OCI-LY3 (cell line): Measurements from ENCODE around the gene CHL1.

Experiments
- H2AFZ ChIP-seq: fragments of 200-600, 300-600 bp; shearing (Covaris generic); 2 replicates; pipeline ENCODE4 v1.6.0; 2014; ENCODE audit warnings: antibody characterized with exemption, low read depth, low read length
- H3K27ac ChIP-seq: fragments of 200-600, 300-600 bp; sonication (generic); 2 replicates; pipeline ENCODE4 v1.5.1; 2014; ENCODE audit warnings: mild to moderate bottlenecking, low read length, moderate library complexity, mixed read lengths
- H3K27me3 ChIP-seq: fragments of 200-600, 300-600 bp; sonication (generic); 2 replicates; pipeline ENCODE4 v1.6.1; 2014; ENCODE audit warnings: low read depth, low read length, mixed read lengths
- H3K36me3 ChIP-seq: fragments of 200-600, 300-600 bp; sonication (generic); replicated peaks from 2 replicates; pipeline ENCODE3; 2014; ENCODE audit warnings: low read depth, low read length, mixed read lengths
- H3K4me1 ChIP-seq: fragments of 300-600, 200-600 bp; sonication (generic); 2 replicates; pipeline ENCODE4 v1.6.1; 2014; ENCODE audit warnings: low read length, mixed read lengths
- H3K4me2 ChIP-seq: fragments of 200-600, 300-600 bp; sonication (generic); 2 replicates; pipeline ENCODE4 v1.6.1; 2014; ENCODE audit warnings: low read length, mixed read lengths
- H3K4me3 ChIP-seq: fragments of 300-600, 200-600 bp; sonication (generic); 2 replicates; pipeline ENCODE4 v1.5.1; 2014; ENCODE audit warnings: antibody characterized with exemption, mild to moderate bottlenecking, low read length, moderate library complexity
- H3K79me2 ChIP-seq: fragments of 300-600, 200-600 bp; shearing (Covaris generic); 2 replicates; pipeline ENCODE4 v1.6.1; 2014; ENCODE audit warnings: mild to moderate bottlenecking, low read length, mixed read lengths
- H3K9ac ChIP-seq: fragments of 300-600, 200-600 bp; shearing (Covaris generic); 2 replicates; pipeline ENCODE4 v1.6.0; 2014; ENCODE audit warnings: mild to moderate bottlenecking, low read length, moderate library complexity
- H3K9me3 ChIP-seq: fragments of 200-600, 300-600 bp; shearing (Covaris generic); 2 replicates; pipeline ENCODE4 v1.6.1; 2014; ENCODE audit warnings: low read length, mixed read lengths; ENCODE audit not compliant: insufficient read depth
- H4K20me1 ChIP-seq: fragments of 200-600, 300-600 bp; sonication (generic); 2 replicates; pipeline ENCODE4 v1.6.1; 2016; ENCODE audit warnings: low read length, mixed read lengths; ENCODE audit not compliant: insufficient read depth
- CTCF ChIP-seq: fragments of 200-600, 300-600 bp; sonication (generic); IDR thresholded peaks from 2 replicates; pipeline ENCODE4 v1.5.1; 2014; ENCODE audit warnings: antibody characterized with exemption, low read length, low read depth
- EZH2phosphoT487 ChIP-seq: fragments of 200-600 bp; shearing (Covaris generic); IDR thresholded peaks from 2 replicates; pipeline ENCODE4 v1.6.1; 2018; ENCODE audit warnings: antibody characterized with exemption, mixed run types, low read depth

Gene CHL1

GRCh38 chr3:196311-197148 lies at the start of gene CHL1:
CHL1 (plus strand) TSS chr3:196763; CDS start chr3:319777, 123,014 bp downstream.
- Histone ChIP-seq H2AFZ (peak within 1 kb of the TSS; percentile 96), H3K9me3 (no peaks in the 10 kb centered on the region), H3K27me3 (no peaks in the 10 kb centered on the region), H3K4me2 (peak within 1 kb of the TSS; percentile 75), H3K4me3 (peak within 1 kb of the TSS; percentile 95), H4K20me1 (no peaks in the 10 kb centered on the region), H3K36me3 (no peaks in the 10 kb centered on the region), H3K4me1 (peaks cover 23% of the 10 kb centered on the region), H3K79me2 (no peaks in the 10 kb centered on the region), H3K9ac (peak within 1 kb of the TSS; percentile 91), H3K27ac (peak within 1 kb of the TSS; percentile 37)
- no peak for TF ChIP-seq CTCF
- TF ChIP-seq EZH2phosphoT487, result no peak

GRCh38 chr3:151614-152189 lies 44.9 kb upstream of the CHL1 start:
- H3K79me2 ChIP-seq, result no peaks in the 10 kb centered on the region

GRCh38 chr3:159974-160373 lies 36.6 kb upstream of the CHL1 start:
- H4K20me1 ChIP-seq, result no peaks in the 10 kb centered on the region
- H3K4me1 ChIP-seq, result no peaks in the 10 kb centered on the region
- H3K4me3 ChIP-seq, result no peak overlapping the region
- TF ChIP-seq EZH2phosphoT487 (no peak), CTCF (no peak)
- no peak overlapping the region for H2AFZ ChIP-seq
- no peaks in the 10 kb centered on the region for H3K9me3 ChIP-seq
- no peak overlapping the region for H3K27ac ChIP-seq
- H3K27me3 ChIP-seq, result no peaks in the 10 kb centered on the region
- H3K9ac ChIP-seq, result no peak overlapping the region
- H3K36me3 ChIP-seq, result no peaks in the 10 kb centered on the region
- H3K79me2 ChIP-seq, result no peaks in the 10 kb centered on the region
- H3K4me2 ChIP-seq, result no peak overlapping the region

More at GRCh38 chr3:151614-152189, 44.9 kb upstream of the CHL1 start:
- H3K27me3 ChIP-seq, result no peaks in the 10 kb centered on the region
- peak overlapping the region; percentile 8; the same call in 1 of the 2 replicates for H3K4me3 ChIP-seq
- no peaks in the 10 kb centered on the region for H3K9me3 ChIP-seq
- H2AFZ ChIP-seq, result no peak overlapping the region
- H3K4me2 ChIP-seq, result peak overlapping the region; percentile 25; the same call in 1 of the 2 replicates
- TF ChIP-seq CTCF, result no peak
- no peak for TF ChIP-seq EZH2phosphoT487
- no peak overlapping the region for H3K27ac ChIP-seq
- H4K20me1 ChIP-seq, result no peaks in the 10 kb centered on the region
- no peak overlapping the region for H3K9ac ChIP-seq
- H3K36me3 ChIP-seq, result no peaks in the 10 kb centered on the region
- H3K4me1 ChIP-seq, result no peaks in the 10 kb centered on the region

- H3K4me3 ChIP-seq, result no peak overlapping the region
- TF ChIP-seq EZH2phosphoT487 (no peak), CTCF (no peak)
- H2AFZ ChIP-seq, result no peak overlapping the region
- H3K4me1 ChIP-seq, result no peaks in the 10 kb centered on the region
- H3K79me2 ChIP-seq, result no peaks in the 10 kb centered on the region
- H3K9ac ChIP-seq, result no peak overlapping the region
- H3K27ac ChIP-seq, result no peak overlapping the region
- H3K9me3 ChIP-seq, result no peaks in the 10 kb centered on the region
- no peak overlapping the region for H3K4me2 ChIP-seq
- no peaks in the 10 kb centered on the region for H3K36me3 ChIP-seq
- no peaks in the 10 kb centered on the region for H4K20me1 ChIP-seq
- H3K27me3 ChIP-seq, result no peaks in the 10 kb centered on the region
These were observed 30.5 kb upstream of the CHL1 start for GRCh38 chr3:166071-166470.
